PC-3 (cell line): ENCODE measurements around the gene ICAM1.
"Not testable (repeated sequence)": the region's sequence is repeated elsewhere in the genome, so short reads cannot be mapped to it uniquely, and the experiment has no call there.

ENCODE experiments used
- CTCF ChIP-seq: fragments of 300-600 bp; sonication (generic); conservative IDR thresholded peaks from 2 replicates; pipeline ENCODE4 v1.5.1; 2017; ENCODE audit warnings: antibody characterized with exemption, low read depth, mild to moderate bottlenecking, low read length
- EZH2 ChIP-seq: fragments of 300-600 bp; sonication (generic); IDR thresholded peaks from one replicate; pipeline ENCODE4 v1.6.1; 2017; ENCODE audit warnings: antibody characterized with exemption, mild to moderate bottlenecking, low read length; ENCODE audit not compliant: unreplicated experiment
- EZH2phosphoT487 ChIP-seq: fragments of 300-600 bp; sonication (generic); IDR thresholded peaks from 2 replicates; pipeline ENCODE4 v1.6.1; 2018; ENCODE audit warnings: mild to moderate bottlenecking, antibody characterized with exemption, low read length, borderline replicate concordance

GRCh38 chr19:10235409-10235808, 35.5 kb upstream of the ICAM1 start:
- TF ChIP-seq CTCF, EZH2, EZH2phosphoT487: not testable (repeated sequence)
